GM21515 (cell line): Measurements from ENCODE around the gene VPREB1.
A peak's percentile ranks its signal among the peaks of the same experiment; 100 is the strongest.
"Not testable (repeated sequence)": the region's sequence is repeated elsewhere in the genome, so short reads cannot be mapped to it uniquely, and the experiment has no call there.

ENCODE experiments used
- ATAC-seq: cut with Tn5 transposase; IDR thresholded peaks from one replicate; pipeline ENCODE4 v1.9.1; 2021; ENCODE audit not compliant: unreplicated experiment

Gene VPREB1

DNA sequence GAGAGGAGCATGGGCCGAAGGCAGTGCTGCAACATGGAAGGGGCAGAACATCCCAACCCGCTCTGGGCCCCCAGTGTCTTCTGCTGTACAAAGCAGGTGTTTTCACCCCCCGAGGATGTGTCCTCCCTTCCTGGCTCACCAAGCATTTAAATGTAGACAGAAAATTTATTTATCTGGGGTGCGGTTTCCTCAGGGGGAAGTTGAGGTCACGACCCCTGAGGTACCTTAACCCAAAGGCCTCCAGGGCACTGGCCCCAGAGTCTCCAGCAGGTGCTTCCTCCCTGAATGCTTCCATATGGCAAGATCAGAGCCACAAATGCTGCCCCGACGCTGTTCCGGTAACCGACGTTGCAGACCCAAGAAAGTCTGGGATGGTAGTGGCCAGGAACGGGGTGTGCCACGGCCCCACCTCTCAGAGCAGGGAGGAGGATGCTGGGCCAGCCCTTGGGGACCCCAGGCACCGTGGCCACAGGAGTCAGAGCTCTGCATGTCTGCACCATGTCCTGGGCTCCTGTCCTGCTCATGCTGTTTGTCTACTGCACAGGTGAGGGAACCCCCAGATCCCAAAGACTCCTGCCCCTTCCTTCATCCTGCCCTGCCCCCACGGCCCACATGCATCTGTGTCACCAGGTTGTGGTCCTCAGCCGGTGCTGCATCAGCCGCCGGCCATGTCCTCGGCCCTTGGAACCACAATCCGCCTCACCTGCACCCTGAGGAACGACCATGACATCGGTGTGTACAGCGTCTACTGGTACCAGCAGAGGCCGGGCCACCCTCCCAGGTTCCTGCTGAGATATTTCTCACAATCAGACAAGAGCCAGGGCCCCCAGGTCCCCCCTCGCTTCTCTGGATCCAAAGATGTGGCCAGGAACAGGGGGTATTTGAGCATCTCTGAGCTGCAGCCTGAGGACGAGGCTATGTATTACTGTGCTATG is at the start of gene VPREB1:
VPREB1 (plus strand) TSS at position 471 of the 935 bp plus-strand sequence; CDS start at position 499, 28 bp downstream.
- no peak for ATAC-seq

DNA sequence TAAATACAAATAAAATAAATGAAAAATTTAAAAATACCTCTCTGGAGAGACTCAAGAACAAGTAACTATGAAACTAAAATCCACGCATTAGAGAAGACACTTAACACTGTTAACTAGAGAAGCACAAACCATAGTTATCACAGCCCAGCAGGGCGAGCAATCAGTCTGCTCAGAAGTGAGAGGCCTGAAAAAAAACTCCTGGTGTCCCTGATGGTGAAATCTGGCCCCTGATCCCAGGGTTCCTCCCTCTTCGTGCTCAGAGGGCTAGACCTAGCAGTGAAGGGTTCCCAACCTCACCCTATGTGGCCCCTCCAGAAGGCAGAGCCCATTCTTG is 49.7 kb upstream of the VPREB1 start:
- ATAC-seq, result no peak

DNA sequence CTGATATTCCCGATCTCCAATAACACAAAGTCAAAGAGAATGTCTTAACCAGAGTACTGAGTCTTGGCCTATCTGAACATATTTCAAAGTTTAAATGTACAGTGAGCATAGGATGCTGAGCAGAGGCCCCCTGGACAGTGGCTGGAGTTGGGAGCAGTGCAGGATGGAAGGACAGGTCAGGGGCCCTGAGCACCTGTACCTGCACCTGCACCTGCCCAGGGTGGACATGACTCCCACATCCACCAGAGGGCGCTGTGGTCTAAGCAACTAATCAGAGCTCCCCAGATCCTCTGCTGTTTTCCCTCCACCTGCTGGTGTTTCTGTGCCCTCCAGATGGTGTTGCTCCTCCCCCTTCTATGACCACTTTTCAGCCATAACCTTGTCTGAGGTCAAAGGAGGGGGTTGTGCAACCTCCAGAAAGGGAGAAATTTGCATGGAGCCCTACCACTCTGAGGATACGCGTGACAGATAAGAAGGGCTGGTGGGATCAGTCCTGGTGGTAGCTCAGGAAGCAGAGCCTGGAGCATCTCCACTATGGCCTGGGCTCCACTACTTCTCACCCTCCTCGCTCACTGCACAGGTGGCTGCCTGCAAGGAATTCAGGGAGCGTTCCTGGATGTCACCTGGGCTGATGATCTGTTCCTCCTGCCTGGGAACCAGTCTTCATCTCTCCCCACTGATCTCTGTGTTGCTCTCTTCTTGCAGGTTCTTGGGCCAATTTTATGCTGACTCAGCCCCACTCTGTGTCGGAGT is 49.1 kb upstream of the VPREB1 start:
- ATAC-seq, result peak; percentile 67

DNA sequence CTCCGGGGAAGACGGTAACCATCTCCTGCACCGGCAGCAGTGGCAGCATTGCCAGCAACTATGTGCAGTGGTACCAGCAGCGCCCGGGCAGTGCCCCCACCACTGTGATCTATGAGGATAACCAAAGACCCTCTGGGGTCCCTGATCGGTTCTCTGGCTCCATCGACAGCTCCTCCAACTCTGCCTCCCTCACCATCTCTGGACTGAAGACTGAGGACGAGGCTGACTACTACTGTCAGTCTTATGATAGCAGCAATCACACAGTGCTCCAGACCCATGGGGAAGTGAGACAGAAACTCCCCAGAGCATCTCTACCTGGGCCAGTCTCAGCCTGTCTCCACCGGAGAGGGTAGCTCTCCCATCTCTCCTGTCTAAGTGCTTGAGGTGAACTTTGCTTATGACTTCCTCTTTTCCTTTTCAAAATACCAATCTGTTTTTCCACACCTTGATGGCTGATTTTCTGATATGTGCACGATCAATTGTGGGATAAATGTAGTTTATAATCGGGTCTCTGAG is 48.5 kb upstream of the VPREB1 start:
- peak; percentile 68 for ATAC-seq

DNA sequence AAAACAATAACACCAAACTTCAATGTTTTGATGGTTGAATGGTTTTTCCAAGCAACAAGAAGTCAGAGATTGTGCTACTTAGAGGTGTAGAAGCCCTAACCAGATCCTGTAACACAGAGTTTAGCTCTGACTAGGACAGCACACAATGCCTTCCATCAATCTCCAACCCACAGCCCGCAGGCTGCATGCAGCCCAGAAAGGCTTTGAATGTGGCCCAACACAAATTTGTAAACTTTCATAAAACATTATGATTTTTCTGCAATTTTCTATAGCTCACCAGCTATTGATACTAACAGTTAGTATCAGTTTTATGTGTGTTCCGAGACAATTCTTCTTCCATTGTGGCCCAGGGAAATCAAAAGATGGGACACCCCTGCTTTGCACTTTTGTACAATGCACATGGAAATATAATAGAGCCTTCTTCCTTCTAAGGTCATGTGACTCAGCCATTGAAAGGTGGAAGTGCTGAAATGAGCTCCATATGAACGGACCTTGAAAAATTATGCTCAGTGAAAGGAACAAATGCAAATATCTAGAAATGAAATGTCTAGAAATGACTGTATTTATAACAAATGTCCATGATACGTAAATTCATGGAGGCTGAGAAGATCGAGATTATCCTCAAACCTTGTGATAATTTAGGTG is 47.6 kb upstream of the VPREB1 start:
- ATAC-seq, result no peak

DNA sequence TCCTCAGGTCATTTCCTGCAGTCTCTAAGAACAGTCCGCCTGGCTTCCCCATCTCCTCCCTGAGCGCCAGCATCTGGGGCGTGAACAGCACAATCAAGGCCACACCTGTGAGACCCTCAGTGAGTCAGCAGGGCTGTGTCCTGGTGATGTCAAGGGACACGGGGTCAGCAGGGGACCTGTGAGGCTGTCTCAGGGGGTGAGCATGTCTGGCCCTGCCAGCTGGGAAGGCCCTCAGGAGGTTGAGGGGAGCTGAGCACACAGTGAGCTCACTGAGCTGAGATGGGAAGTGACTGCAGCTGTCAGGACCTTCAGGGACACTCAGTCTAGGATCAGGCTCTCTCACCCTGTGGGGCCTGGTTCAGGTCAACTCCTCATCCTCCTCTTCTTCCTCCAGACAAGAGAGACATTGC is 46.6 kb upstream of the VPREB1 start:
- no peak for ATAC-seq

- no peak for ATAC-seq
Observed at GRCh38 chr22:22198751-22199150, 45.8 kb upstream of the VPREB1 start.

GRCh38 chr22:22199634-22200033 is 45.0 kb upstream of the VPREB1 start:
- ATAC-seq, result no peak

DNA sequence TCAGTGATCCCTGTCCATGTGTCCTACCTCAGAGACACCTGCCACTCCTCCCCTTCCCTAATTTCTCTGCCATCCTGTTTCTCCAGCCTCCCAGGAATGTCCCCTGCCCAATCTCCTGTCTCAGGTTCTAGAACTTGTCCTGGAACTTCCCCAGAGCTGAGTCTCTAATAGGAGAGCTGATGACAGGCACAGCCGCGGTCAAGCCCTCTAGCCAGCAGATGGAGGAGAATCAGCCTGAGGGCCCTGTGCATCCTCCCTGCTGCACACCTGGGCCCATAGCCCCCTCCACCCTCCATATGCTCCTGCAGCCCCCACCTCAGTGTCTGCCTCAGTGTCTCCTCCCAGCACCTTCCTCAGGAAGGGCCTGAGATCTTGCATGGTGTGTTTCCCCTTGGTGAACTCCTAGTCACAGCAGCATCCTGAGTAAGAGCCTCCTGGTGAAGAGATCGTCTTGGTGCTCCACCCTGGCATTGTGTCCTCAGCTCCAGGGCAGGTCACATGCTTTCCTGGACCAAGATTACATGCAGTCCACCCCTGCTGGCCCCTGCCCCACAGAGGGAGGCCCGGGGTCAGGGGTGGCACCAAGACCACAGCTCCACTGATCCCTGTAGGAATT is 43.9 kb upstream of the VPREB1 start:
- ATAC-seq, result no peak

- ATAC-seq, result no peak
Observed at GRCh38 chr22:22201185-22201929, 43.2 kb upstream of the VPREB1 start.

- ATAC-seq, result no peak
Observed at GRCh38 chr22:22201930-22202343, 42.6 kb upstream of the VPREB1 start.

DNA sequence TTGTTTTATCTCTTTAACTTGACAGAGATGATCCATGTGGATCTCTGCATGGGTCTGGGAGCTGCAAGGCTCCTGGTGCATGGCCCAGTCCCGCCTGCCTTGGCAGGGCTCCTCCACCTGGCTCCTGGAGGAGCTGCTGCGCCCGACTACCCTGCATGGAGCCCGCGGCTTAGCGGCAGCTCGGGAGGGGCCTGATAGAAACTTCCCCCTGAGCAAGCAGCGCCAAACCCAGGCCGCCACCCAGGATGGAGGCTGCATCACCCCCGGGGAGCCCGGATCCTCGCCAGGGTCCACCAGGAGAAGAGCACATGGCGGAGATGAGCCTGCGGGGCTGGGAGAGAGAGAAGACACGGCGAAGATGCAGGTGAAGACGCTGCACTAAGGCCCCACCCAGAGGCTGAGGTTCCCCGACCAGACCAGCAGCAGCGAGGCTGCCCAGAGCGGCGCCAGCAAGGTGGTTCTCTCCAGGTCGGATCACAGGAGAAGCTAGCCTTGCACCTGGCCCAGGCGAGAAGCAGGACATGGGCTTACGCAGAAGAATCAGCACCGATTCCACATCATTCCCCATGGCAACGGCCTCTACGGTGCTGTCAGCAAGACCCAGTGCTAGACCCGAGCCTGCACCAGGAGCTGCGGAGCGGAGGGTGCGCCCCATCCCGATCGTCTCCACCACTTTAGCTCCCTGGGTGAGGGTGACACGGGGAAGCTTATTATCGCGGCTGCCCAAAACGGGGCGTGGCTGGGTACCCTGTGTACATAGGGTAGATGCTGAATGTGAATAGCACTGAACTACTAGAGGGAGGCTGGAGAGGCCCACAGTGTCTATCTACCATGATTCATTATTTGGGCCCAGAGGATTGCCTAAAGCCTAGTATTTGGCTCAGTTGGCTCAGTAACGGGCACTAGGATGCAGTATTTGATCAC is 41.3 kb upstream of the VPREB1 start:
- ATAC-seq, result no peak

- ATAC-seq, result peak; percentile 74
Observed at GRCh38 chr22:22207845-22208564, 36.6 kb upstream of the VPREB1 start.

DNA sequence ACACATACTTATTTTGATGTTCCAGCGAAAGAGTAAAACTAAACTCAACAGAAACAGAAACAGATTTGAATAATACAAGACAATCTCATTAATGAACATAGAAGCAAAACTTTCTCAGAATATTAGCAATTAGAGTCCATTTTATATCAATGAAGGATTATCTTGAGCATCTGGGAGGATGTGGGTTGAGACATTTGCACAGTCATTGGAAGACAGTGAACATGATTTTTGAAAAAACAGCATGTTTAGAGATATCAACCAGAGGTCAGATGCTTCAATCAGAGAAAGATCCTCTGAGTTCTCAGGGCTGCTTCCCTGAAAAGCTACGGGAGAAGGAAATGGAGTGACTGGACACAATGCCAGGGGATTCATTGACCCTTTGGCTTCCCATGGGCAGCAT is 35.9 kb upstream of the VPREB1 start:
- no peak for ATAC-seq

DNA sequence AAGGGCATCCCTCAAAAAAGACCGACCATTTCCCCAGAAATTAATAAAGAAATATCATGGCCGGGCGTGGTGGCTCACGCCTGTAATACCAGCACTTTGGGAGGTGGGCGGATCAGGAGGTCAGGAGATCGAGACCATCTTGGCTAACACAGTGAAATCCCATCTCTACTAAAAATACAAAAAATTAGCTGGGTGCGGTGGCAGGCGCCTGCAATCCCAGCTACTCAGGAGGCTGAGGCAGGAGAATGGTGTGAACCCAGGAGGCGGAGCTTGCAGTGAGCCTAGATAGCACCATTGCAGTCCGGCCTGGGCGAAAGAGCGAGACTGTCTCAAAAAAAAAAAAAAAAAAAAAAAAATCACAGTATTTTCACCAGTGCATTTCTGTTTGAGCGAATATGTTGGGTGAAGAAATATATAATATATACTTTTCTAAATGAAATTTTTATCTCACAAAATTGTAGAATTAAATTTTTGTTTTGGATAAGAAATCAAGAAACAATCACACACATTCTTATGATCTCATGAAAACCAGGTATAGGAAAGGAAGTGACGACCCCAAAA is 35.4 kb upstream of the VPREB1 start:
- not testable (repeated sequence) for ATAC-seq

- no peak for ATAC-seq
Observed at GRCh38 chr22:22210375-22210774, 34.2 kb upstream of the VPREB1 start.

GRCh38 chr22:22210889-22211833 is 33.4 kb upstream of the VPREB1 start:
- no peak for ATAC-seq
